Measurements from ENCODE around the gene ZFYVE28.
A peak's percentile ranks its signal among the peaks of the same experiment; 100 is the strongest.
"Not testable (repeated sequence)": the region's sequence is repeated elsewhere in the genome, so short reads cannot be mapped to it uniquely, and the experiment has no call there.

The ZFYVE28 gene

DNA sequence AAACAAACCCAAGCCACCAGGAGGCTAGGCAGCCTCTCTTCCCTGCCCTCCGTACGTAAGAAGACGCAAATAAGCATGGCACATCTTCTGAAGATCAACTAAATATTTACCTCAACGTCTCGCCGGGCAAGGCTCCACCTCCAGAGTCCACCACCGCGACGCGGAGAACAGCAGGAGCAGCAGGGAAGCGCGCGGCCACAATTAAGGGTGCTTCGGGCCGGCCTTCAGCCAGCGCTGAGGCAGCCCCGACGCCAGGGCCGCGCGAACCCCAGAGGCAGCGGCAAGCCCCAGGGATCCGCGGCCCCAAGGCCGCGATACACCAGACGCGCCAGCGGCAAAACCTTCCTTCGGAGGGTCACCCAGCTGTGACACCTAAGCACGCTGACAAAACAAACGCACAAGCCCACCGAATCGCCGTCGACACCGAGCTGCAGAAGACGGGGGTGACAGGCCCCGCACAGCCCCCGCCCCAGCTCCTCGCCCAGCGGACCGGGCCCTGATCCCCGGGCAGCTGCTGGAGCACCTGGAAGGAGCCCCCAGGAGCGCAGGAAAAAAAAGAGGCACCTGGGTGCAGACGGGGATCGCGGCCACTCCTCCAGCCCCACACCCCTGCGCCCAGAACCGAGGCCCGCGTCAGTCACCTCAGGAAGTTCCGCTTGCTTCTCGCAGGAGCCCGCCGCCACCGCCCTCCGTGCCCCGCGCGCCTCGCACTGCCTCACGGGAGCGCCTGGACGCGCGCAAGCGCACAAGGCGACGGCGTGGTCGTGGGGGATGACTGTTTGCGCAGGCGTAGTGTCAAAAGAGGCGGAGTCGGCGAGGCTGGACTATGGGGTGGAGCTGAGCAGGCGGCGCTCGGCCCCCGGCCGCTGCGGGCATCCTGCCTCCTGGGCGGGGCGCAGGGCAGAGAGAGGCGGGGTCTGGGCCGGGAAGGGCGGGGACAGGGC lies 176.8 kb downstream of the ZFYVE28 start, which contains the start of the genes HAUS3 and POLN:
Gene HAUS3, minus strand, starts transcription at position 712 of the 944 bp plus-strand sequence. CDS start 1,175 bp downstream, outside the sequence.
Gene POLN, minus strand, starts transcription at position 712 of the 944 bp plus-strand sequence. CDS start 12,890 bp downstream, outside the sequence.
- Mint-ChIP-seq H3K36me3 (peaks cover 31% of the 10 kb centered on the region), H3K9me3 (no peaks in the 10 kb centered on the region), H3K27ac (peak within 1 kb of the TSS; percentile 95), H3K4me1 (peaks cover 57% of the 10 kb centered on the region), H3K4me3 (peak within 1 kb of the TSS; percentile 93), H3K27me3 (peaks cover 13% of the 10 kb centered on the region)
- CTCF ChIA-PET = interaction anchor here (0.9 to 3.1 kb wide), 3 partner anchors 21 to 221 kb away, joined by 3 to 14 read pairs (median 3); no protein-coding TSS in a partner anchor
- DNase-seq = peak; percentile 99

DNA sequence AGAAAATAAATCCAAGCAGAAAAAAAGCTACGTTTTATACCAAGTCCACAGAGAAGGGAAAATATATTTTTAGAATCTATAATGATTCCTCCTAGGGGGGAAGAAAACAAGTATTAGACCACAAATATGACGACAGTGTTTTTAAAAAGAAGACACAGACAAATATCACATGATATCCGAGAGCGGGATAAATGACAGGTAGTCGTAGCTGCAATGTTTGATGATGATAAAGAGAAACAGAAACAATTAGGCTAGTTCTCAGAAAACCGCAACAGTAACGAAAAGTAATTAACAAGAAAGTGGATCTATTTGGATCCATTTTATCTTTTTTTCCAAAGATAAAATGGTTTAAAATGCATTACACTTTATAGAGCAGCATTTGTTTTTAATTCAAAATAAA lies 177.4 kb downstream of the ZFYVE28 start:
- Mint-ChIP-seq H3K36me3 (peaks cover 34% of the 10 kb centered on the region), H3K27me3 (peaks cover 13% of the 10 kb centered on the region), H3K27ac (peak overlapping the region; percentile 95), H3K9me3 (no peaks in the 10 kb centered on the region), H3K4me1 (peaks cover 62% of the 10 kb centered on the region), H3K4me3 (peak overlapping the region; percentile 93)
- DNase-seq = peak; percentile 17
- CTCF ChIA-PET = interaction anchor here (1.4 to 3.1 kb wide), 2 partner anchors 20 to 174 kb away, joined by 3 to 14 read pairs; no protein-coding TSS in a partner anchor

DNA sequence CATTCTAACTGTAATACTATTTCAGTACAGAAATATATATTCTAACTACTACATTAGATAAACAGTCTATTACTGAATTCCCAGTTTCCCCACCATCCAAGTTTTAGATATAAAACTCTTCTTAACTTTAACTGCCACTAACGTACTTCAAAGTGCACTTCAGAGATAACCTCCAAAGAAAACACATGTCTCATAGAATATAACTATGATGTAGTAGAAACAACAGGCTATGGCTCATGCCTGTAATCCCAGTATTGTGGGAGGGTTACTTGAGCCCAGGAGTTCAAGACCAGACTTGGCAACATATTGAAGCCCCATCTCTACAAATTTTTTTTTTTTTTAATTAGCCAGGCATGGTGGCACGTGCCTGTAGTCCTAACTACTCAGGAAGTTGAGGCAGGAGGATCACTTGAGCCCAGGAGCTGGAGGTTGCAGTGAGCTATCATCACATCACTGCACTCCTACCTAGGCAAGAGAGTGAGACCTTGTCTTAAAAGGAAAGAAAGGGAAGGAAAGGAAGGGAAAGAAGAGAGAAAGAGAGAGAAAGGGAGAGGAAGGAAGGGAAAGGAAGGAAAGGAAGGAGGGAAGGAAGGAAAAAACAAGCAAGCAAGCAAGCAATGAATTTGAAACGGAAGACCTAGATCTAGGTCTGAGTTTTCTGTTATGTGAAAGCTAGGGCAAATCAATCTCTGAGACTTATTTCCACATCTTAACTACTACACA lies 181.3 kb downstream of the ZFYVE28 start:
- H3K4me3 Mint-ChIP-seq = no peak overlapping the region
- H3K9me3 Mint-ChIP-seq = no peaks in the 10 kb centered on the region
- peaks cover 49% of the 10 kb centered on the region for H3K4me1 Mint-ChIP-seq
- CTCF ChIA-PET = interaction anchor here (0.6 to 1.1 kb wide), 2 partner anchors 17 to 315 kb away, joined by 3 read pairs; no protein-coding TSS in a partner anchor
- peaks cover 1% of the 10 kb centered on the region for H3K27me3 Mint-ChIP-seq
- peaks cover 58% of the 10 kb centered on the region for H3K36me3 Mint-ChIP-seq
- DNase-seq = no peak
- peak overlapping the region; percentile 38 for H3K27ac Mint-ChIP-seq

DNA sequence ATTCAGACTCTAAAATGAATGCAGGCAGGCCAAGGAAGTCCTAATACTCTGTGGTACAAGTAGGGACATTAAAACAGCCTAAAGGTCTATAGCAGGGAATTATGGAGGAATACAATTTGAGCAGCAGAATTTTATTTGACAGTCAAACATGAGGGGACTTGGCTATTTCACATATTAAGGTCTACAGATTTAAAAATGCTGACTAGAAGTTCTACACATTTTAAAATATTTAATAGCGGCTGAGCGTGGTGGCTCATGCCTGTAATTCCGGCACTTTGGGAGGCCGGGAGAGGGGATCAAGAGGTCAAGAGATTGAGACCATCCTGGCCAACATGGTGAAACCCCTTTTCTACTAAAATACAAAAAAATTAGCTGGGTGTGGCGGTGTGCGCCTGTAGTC lies 187.4 kb downstream of the ZFYVE28 start:
- no peak for DNase-seq
- Mint-ChIP-seq H3K9me3 (no peaks in the 10 kb centered on the region), H3K27ac (no peak overlapping the region), H3K4me1 (peaks cover 8% of the 10 kb centered on the region), H3K36me3 (peaks cover 42% of the 10 kb centered on the region), H3K4me3 (no peak overlapping the region), H3K27me3 (no peaks in the 10 kb centered on the region)
- CTCF ChIA-PET = interaction anchor here (2.3 kb wide), 1 partner anchor 11 kb away, joined by 17 read pairs; no protein-coding TSS in a partner anchor

DNA sequence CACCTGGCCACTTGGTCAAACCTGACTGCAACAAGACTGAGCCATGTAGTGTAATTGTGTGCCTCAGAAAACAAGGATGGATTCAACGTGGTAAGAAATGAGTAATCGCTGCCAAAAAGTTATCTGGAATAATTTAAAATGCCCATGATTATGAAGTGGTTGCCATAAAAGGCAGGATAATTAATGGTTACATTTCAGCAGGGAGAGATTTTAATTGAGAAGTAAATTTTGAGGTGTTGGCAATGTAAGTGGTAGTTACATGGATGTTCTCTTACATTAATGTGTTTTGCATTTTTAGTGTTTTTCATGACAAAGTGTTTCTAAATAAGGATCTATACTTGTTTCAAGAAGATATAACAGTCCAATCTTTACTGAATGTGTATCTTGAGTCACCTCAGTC lies 192.2 kb downstream of the ZFYVE28 start:
- CTCF ChIA-PET = no interaction called here
- H3K27me3 Mint-ChIP-seq = no peaks in the 10 kb centered on the region
- DNase-seq = no peak
- no peak overlapping the region for H3K27ac Mint-ChIP-seq
- no peak overlapping the region for H3K4me3 Mint-ChIP-seq
- H3K9me3 Mint-ChIP-seq = no peaks in the 10 kb centered on the region
- no peaks in the 10 kb centered on the region for H3K4me1 Mint-ChIP-seq
- peaks cover 27% of the 10 kb centered on the region for H3K36me3 Mint-ChIP-seq

DNA sequence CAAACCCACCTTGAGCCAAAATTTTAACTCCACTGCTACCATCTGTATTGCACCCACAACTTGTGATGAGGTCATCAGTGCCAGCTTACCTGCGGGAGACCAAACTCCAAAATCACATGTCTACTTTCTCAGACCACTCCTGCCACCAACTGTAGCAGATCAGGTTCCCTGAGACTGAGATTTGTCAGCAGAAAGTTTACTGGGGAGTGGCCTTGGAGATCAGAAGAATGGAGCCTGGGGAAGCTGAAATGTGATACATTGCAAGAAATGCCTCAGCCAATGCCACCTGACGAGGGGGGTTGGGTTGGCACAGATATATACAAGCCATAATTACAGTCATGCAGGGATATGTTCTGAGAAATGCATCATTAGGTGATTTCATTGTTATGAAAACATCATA lies 195.6 kb downstream of the ZFYVE28 start:
- CTCF ChIA-PET = interaction anchor here (0.8 to 2.2 kb wide), 3 partner anchors 136 to 220 kb away, joined by 3 to 5 read pairs (median 4); no protein-coding TSS in a partner anchor
- peaks cover 13% of the 10 kb centered on the region for H3K36me3 Mint-ChIP-seq
- peak overlapping the region; percentile 2 for H3K27ac Mint-ChIP-seq

DNA sequence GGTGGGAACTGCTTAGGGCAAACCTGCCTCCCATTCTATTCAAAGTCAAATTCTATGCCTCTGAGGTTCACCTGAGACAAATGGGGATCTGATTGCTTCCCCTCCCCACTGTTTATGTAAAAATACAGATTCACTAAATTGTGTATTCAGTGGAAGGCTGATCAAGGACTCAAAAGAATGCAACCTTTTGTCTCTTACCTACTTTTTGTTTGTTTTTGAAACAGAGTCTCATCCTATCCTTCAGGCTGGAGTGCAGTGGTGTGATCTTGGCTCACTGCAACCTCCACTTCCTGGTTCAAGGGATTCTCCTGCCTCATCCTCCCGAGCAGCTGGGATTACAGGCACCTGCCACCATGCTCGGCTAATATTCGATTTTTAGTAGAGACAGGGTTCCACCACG lies 197.1 kb downstream of the ZFYVE28 start:
- CTCF ChIA-PET = interaction anchor here (1.7 to 3.2 kb wide), 6 partner anchors 9 to 241 kb away, joined by 10 to 42 read pairs (median 14); partner anchors contain the start of genes HAUS3 and POLN
- not testable (repeated sequence) for H3K4me3 Mint-ChIP-seq, H3K9me3 Mint-ChIP-seq, H3K4me1 Mint-ChIP-seq, DNase-seq, H3K27me3 Mint-ChIP-seq, H3K27ac Mint-ChIP-seq
- H3K36me3 Mint-ChIP-seq = peaks cover 12% of the 10 kb centered on the region

More for the DNA sequence above, 195.6 kb downstream of the ZFYVE28 start:
- H3K4me1 Mint-ChIP-seq = peaks cover under 1% of the 10 kb centered on the region
- DNase-seq = no peak
- H3K27me3 Mint-ChIP-seq = no peaks in the 10 kb centered on the region
- H3K9me3 Mint-ChIP-seq = no peaks in the 10 kb centered on the region
- H3K4me3 Mint-ChIP-seq = no peak overlapping the region

DNA sequence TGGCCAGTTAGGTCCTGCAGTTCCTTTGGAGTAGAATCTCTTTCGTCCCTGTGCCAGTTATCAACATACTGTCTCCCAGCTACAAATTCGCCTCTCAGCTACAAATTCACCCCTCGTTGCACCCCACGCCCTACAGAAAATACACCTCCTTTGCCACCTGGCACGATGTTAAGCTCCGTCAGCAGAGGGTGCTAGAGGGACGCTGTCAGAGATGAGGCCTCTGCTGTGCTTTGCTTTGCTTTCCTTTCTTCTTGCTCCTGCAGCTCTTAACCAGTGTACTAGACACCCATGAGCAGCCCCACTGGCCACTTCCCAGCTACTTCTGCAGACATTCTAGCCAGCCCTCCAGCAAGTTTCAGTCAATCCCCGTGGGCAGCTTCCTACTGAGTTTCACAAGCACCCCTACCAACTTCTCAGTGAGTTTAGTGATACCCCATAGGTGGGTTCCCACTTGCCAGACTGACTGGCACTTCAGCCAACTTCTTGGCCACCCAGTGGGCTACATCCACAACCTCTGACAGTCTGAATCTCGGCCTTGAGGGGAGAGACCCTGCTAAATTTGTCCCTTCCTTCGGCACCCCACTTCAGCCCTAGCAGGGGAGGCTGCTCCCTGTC lies 198.3 kb downstream of the ZFYVE28 start:
- peaks cover 6% of the 10 kb centered on the region for H3K36me3 Mint-ChIP-seq
- H3K9me3 Mint-ChIP-seq = no peaks in the 10 kb centered on the region
- DNase-seq = peak; percentile 90
- H3K27me3 Mint-ChIP-seq = peaks cover 4% of the 10 kb centered on the region
- CTCF ChIA-PET = interaction anchor here (0.7 to 3.2 kb wide), 33 partner anchors 10 to 323 kb away, joined by 3 to 42 read pairs (median 5); partner anchors contain the start of genes HAUS3, MXD4, POLN and RNF4
- no peak overlapping the region for H3K4me3 Mint-ChIP-seq
- H3K27ac Mint-ChIP-seq = no peak overlapping the region
- H3K4me1 Mint-ChIP-seq = peaks cover 3% of the 10 kb centered on the region
